Osteoblast (primary cell): ENCODE measurements around the gene TYW1B. TPM values are rescaled to one million over a fixed set of nuclear protein-coding genes. Genes with fewer than 3 reads are reported as not detected.
A peak's percentile ranks its signal among the peaks of the same experiment; 100 is the strongest.
"Not testable (repeated sequence)": the region's sequence is repeated elsewhere in the genome, so short reads cannot be mapped to it uniquely, and the experiment has no call there.

ENCODE experiments used
- DNase-seq: peaks from one replicate; pipeline ENCODE4 v3.0.0; 2011; ENCODE audit warnings: low spot score, mixed read lengths; ENCODE audit not compliant: insufficient read length; ENCODE audit errors: missing footprints
- H2AFZ ChIP-seq: 2 replicates; pipeline ENCODE4 v1.6.0; 2011; ENCODE audit warnings: mild to moderate bottlenecking, low read length
- H3K27ac ChIP-seq: 2 replicates; pipeline ENCODE4 v1.5.1; 2011; ENCODE audit warnings: mild to moderate bottlenecking, low read depth, low read length, moderate library complexity
- H3K27me3 ChIP-seq: 2 replicates; pipeline ENCODE4 v1.6.0; 2012; ENCODE audit warnings: mild to moderate bottlenecking, control low read depth, inconsistent platforms, low read length, moderate library complexity; ENCODE audit not compliant: insufficient read depth
- H3K36me3 ChIP-seq: 2 replicates; pipeline ENCODE4 v1.5.1; 2011; ENCODE audit warnings: mild to moderate bottlenecking, low read length, control low read depth, moderate library complexity; ENCODE audit not compliant: insufficient read depth
- H3K4me1 ChIP-seq: 2 replicates; pipeline ENCODE4 v1.5.1; 2011; ENCODE audit warnings: mild to moderate bottlenecking, low read length, control low read depth, moderate library complexity; ENCODE audit not compliant: insufficient read depth
- H3K4me2 ChIP-seq: 2 replicates; pipeline ENCODE4 v1.6.0; 2011; ENCODE audit warnings: mild to moderate bottlenecking, low read length; ENCODE audit not compliant: insufficient read depth
- H3K4me3 ChIP-seq: fragments of 200-600 bp; sonication (generic); 3 replicates; pipeline ENCODE4 v1.5.1; 2012; ENCODE audit warnings: mild to moderate bottlenecking, low read length, inconsistent platforms; ENCODE audit not compliant: insufficient read depth
- H3K79me2 ChIP-seq: 2 replicates; pipeline ENCODE4 v1.6.0; 2012; ENCODE audit warnings: mild to moderate bottlenecking, low read length, control low read depth, inconsistent platforms; ENCODE audit not compliant: insufficient read depth
- H3K9me3 ChIP-seq: 2 replicates; pipeline ENCODE4 v1.5.1; 2011; ENCODE audit warnings: low read depth, low read length, control low read depth
- H4K20me1 ChIP-seq: 2 replicates; pipeline ENCODE4 v1.6.0; 2012; ENCODE audit warnings: mild to moderate bottlenecking, low read length, control low read depth; ENCODE audit not compliant: insufficient read depth
- CTCF ChIP-seq: IDR thresholded peaks from 2 replicates; pipeline ENCODE4 v1.5.1; 2011; ENCODE audit warnings: mild to moderate bottlenecking, low read depth, low read length, moderate library complexity; ENCODE audit errors: extremely low read depth
- total RNA-seq: library from RNA; depleted of rRNA; stranded (reverse); fragments of >200 nt; gene quantifications from 2 replicates; pipeline ENCODE4 v1.2.3, GENCODE V29; 2012

Gene TYW1B
- total RNA-seq, 1 donor: 2.2 TPM

- H3K27me3 ChIP-seq, H3K4me1 ChIP-seq, H3K27ac ChIP-seq, H2AFZ ChIP-seq, DNase-seq, H3K4me2 ChIP-seq, H3K79me2 ChIP-seq, H4K20me1 ChIP-seq, H3K4me3 ChIP-seq, H3K9me3 ChIP-seq: not testable (repeated sequence)
- H3K36me3 ChIP-seq: peaks cover 17% of the 10 kb centered on the region
Observed at GRCh38 chr7:72840966-72841511, 13.0 kb upstream of the TYW1B start.

GRCh38 chr7:72838315-72838714 is 10.3 kb upstream of the TYW1B start:
- not testable (repeated sequence) for H4K20me1 ChIP-seq, H3K79me2 ChIP-seq, H3K27me3 ChIP-seq, H3K4me1 ChIP-seq, DNase-seq, H2AFZ ChIP-seq, H3K4me2 ChIP-seq, H3K9me3 ChIP-seq, H3K4me3 ChIP-seq, H3K27ac ChIP-seq
- H3K36me3 ChIP-seq: peaks cover 24% of the 10 kb centered on the region

GRCh38 chr7:72837291-72837690 is 9.3 kb upstream of the TYW1B start:
- H3K79me2 ChIP-seq, H2AFZ ChIP-seq, H3K4me3 ChIP-seq, H3K27ac ChIP-seq, H3K27me3 ChIP-seq, H3K4me2 ChIP-seq, H3K9me3 ChIP-seq, DNase-seq, H4K20me1 ChIP-seq, H3K4me1 ChIP-seq: not testable (repeated sequence)
- peaks cover 33% of the 10 kb centered on the region for H3K36me3 ChIP-seq

- H3K4me2 ChIP-seq: peak overlapping the region; percentile 88
- not testable (repeated sequence) for H3K27me3 ChIP-seq, H3K4me1 ChIP-seq, DNase-seq, H3K9me3 ChIP-seq, H2AFZ ChIP-seq, H4K20me1 ChIP-seq
- peak overlapping the region; percentile 86 for H3K4me3 ChIP-seq
- H3K79me2 ChIP-seq: peaks cover 30% of the 10 kb centered on the region
- peaks cover 23% of the 10 kb centered on the region for H3K36me3 ChIP-seq
- peak overlapping the region; percentile 94 for H3K27ac ChIP-seq
Observed at GRCh38 chr7:72830567-72830966, 2.6 kb upstream of the TYW1B start.

GRCh38 chr7:72829687-72830354 is 1.8 kb upstream of the TYW1B start:
- not testable (repeated sequence) for H3K4me1 ChIP-seq, H3K27me3 ChIP-seq, H4K20me1 ChIP-seq, H3K9me3 ChIP-seq, DNase-seq
- Histone ChIP-seq H3K36me3 (peaks cover 23% of the 10 kb centered on the region), H3K4me3 (peak overlapping the region; percentile 86), H2AFZ (peak overlapping the region; percentile 82), H3K79me2 (peaks cover 30% of the 10 kb centered on the region), H3K4me2 (peak overlapping the region; percentile 88), H3K27ac (peak overlapping the region; percentile 94)
- TF ChIP-seq CTCF: peak; percentile 49

- not testable (repeated sequence) for H3K9me3 ChIP-seq, H3K27me3 ChIP-seq, H4K20me1 ChIP-seq, H3K4me1 ChIP-seq
- peak overlapping the region; percentile 86 for H3K4me3 ChIP-seq
- H3K79me2 ChIP-seq: peaks cover 30% of the 10 kb centered on the region
- peak overlapping the region; percentile 94 for H3K27ac ChIP-seq
- peak overlapping the region; percentile 88 for H3K4me2 ChIP-seq
- peak; percentile 81 for DNase-seq
- H3K36me3 ChIP-seq: peaks cover 20% of the 10 kb centered on the region
- peak overlapping the region; percentile 82 for H2AFZ ChIP-seq
Observed at GRCh38 chr7:72829291-72829686, 1.3 kb upstream of the TYW1B start.
